ENCODE data around the gene HSPB6. TPM values are rescaled to one million over a fixed set of nuclear protein-coding genes. Genes with fewer than 3 reads are reported as not detected.
A peak's percentile ranks its signal among the peaks of the same experiment; 100 is the strongest.
"Not testable (repeated sequence)": the region's sequence is repeated elsewhere in the genome, so short reads cannot be mapped to it uniquely, and the experiment has no call there.

Gene HSPB6
- total RNA-seq, 1 experiment from 2014 or later, result 0.48 TPM

DNA sequence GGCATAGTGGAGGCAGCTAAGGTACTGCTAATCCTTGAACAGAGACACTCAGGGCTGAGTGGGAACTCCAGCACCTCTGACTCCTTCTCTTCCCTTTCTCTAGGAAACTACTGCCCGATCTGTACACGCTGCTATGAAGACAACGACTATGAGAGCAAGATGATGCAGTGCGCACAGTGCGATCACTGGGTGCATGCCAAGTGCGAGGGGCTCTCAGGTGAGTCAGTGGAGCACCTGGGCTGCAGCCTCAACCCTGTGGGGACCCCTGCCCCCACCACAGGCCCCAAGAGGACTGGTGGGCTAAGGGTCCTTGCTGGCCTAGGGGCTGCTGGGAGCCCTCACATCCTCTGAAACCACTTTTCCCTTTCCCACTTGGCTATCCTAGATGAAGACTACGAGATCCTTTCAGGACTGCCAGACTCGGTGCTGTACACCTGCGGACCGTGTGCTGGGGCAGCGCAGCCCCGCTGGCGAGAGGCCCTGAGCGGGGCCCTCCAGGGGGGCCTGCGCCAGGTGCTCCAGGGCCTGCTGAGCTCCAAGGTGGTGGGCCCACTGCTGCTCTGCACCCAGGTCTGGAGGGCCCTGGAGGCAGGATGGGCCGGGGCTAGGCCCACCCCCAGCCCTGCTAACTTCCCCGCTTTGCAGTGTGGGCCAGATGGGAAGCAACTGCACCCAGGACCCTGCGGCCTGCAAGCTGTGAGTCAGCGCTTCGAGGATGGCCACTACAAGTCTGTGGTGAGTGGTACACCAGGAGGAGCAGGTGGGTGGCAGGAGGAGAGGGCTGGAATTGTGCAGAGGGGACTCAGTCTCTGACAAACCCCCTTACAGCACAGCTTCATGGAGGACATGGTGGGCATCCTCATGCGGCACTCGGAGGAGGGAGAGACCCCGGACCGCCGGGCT, 29.5 kb downstream of the HSPB6 start:
- H3K36me3 ChIP-seq (replicated peaks; ENCODE audit: control insufficient read depth, insufficient read depth, low read length), result peaks cover 64% of the 10 kb centered on the region
- DNase-seq, result peak; percentile 39
- no peaks in the 10 kb centered on the region for H3K27me3 ChIP-seq (ENCODE audit: control insufficient read depth, insufficient read depth, low read length)
- no peak overlapping the region for H3K4me3 ChIP-seq (ENCODE audit: insufficient read depth, low read depth, low read length)

DNA sequence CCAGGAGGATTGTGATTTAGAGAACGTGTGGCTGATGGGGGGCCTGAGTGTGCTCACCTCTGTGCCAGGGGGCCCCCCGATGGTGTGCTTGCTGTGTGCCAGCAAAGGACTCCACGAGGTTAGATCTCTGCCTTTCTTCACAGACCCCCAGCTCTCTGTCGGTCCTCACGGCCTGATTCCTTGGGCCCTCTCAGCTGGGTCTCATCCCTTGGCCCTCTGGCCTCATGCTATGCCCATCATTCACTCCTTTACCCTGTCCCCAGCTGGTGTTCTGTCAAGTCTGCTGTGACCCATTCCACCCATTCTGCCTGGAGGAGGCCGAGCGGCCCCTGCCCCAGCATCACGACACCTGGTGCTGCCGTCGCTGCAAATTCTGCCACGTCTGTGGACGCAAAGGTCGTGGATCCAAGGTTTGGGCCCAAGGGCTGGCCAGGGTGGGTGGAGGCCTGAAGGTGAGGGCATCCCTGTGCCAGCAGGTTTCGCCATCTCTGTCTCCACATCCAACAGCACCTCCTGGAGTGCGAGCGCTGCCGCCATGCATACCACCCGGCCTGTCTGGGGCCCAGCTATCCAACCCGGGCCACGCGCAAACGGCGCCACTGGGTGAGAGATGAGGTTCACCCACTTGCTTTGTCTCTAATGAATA, 31.5 kb downstream of the HSPB6 start:
- peaks cover 60% of the 10 kb centered on the region for H3K36me3 ChIP-seq (replicated peaks; ENCODE audit: control insufficient read depth, insufficient read depth, low read length)
- DNase-seq, result peak; percentile 32
- H3K27me3 ChIP-seq (ENCODE audit: control insufficient read depth, insufficient read depth, low read length), result no peaks in the 10 kb centered on the region
- no peak overlapping the region for H3K4me3 ChIP-seq (ENCODE audit: insufficient read depth, low read depth, low read length)

DNA sequence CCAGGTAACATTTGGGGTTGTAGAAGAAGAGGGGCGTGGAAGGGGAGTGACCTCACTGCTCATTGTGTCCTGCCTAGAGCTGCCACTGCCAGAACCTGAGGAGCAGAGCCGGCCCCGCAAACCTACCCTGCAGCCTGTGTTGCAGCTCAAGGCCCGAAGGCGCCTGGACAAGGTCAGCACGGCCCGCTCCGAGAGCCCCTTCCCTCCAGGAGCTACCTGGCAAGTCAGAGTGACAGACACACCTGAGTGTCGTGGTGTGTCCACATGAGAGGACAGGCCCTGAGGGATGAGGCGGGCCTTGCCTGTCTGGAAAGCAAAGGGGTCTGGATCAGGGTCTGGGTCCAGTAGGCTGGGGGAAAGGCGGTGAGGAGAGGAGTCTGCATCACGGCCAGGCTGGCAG, 32.3 kb downstream of the HSPB6 start:
- Histone ChIP-seq H3K27me3 (ENCODE audit: control insufficient read depth, insufficient read depth, low read length) (no peaks in the 10 kb centered on the region), H3K4me3 (ENCODE audit: insufficient read depth, low read depth, low read length) (no peak overlapping the region), H3K36me3 (replicated peaks; ENCODE audit: control insufficient read depth, insufficient read depth, low read length) (peaks cover 57% of the 10 kb centered on the region)
- DNase-seq, result no peak

DNA sequence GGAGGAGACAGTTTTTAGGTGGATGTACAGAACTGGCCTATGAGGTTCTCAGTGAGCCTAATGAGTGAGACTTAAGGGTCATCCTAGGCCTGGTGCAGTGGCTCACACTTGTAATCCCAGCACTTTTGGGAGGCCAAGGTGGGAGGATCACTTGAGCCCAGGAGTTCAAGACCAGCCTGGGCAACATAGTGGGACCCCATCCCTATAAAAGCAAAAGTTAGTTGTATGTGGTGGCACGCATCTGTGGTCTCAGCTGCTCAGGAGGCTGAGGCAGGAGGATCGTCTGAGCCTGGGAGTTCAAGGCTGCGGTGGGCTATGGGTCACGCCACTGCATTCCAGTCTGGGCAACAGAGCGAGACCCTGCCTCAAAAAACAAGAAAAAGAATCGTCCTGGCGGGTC, 32.7 kb downstream of the HSPB6 start:
- not testable (repeated sequence) for DNase-seq; H3K4me3 ChIP-seq (ENCODE audit: insufficient read depth, low read depth, low read length); H3K27me3 ChIP-seq (ENCODE audit: control insufficient read depth, insufficient read depth, low read length)
- H3K36me3 ChIP-seq (replicated peaks; ENCODE audit: control insufficient read depth, insufficient read depth, low read length), result peaks cover 53% of the 10 kb centered on the region

DNA sequence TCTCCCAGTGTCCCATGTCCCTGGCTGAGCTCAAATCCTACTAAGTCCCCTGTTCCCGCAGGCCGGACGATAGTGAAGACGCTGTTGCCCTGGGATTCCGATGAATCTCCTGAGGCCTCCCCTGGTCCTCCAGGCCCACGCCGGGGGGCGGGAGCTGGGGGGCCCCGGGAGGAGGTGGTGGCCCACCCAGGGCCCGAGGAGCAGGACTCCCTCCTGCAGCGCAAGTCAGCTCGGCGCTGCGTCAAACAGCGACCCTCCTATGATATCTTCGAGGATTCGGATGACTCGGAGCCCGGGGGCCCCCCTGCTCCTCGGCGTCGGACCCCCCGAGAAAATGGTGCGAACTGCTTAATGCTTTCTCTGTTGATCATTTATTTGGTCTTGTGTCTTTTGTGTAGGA, 33.2 kb downstream of the HSPB6 start:
- DNase-seq, result no peak
- Histone ChIP-seq H3K36me3 (replicated peaks; ENCODE audit: control insufficient read depth, insufficient read depth, low read length) (peaks cover 49% of the 10 kb centered on the region), H3K4me3 (ENCODE audit: insufficient read depth, low read depth, low read length) (no peak overlapping the region), H3K27me3 (ENCODE audit: control insufficient read depth, insufficient read depth, low read length) (no peaks in the 10 kb centered on the region)

DNA sequence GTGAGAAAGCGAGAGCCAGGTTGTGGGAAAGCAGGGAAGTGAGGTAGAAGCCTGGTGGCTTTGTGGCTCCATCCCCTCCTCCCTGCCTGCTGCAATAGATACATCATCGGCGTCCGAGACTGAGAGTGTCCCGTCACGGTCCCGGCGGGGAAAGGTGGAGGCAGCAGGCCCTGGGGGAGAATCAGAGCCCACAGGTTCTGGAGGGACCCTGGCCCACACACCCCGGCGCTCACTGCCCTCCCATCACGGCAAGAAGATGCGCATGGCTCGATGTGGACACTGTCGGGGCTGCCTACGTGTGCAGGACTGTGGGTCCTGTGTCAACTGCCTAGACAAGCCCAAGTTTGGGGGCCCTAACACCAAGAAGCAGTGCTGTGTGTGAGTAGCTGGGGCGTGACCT, 33.9 kb downstream of the HSPB6 start:
- Histone ChIP-seq H3K4me3 (ENCODE audit: insufficient read depth, low read depth, low read length) (no peak overlapping the region), H3K36me3 (replicated peaks; ENCODE audit: control insufficient read depth, insufficient read depth, low read length) (peaks cover 42% of the 10 kb centered on the region)
- DNase-seq, result peak; percentile 28

DNA sequence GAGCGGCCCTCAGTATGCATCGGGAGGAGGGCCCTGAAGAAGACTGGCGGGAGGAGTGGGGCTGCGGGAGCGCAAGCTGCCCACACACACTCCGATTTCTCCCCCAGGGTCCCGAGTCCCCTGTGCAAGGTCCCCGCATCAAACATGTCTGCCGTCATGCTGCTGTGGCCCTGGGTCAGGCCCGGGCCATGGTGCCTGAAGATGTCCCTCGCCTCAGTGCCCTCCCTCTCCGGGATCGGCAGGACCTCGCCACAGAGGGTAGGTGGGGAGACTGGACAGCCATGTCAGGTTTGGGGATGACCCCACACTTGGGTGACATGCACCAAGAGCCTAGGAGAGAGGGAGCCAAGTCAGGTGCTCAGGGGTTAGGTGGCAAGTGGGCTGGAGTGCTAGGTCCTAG, 34.4 kb downstream of the HSPB6 start:
- DNase-seq, result no peak
- no peaks in the 10 kb centered on the region for H3K27me3 ChIP-seq (ENCODE audit: control insufficient read depth, insufficient read depth, low read length)
- H3K4me3 ChIP-seq (ENCODE audit: insufficient read depth, low read depth, low read length), result no peak overlapping the region
- H3K36me3 ChIP-seq (replicated peaks; ENCODE audit: control insufficient read depth, insufficient read depth, low read length), result peaks cover 38% of the 10 kb centered on the region

More for the DNA sequence above, 33.9 kb downstream of the HSPB6 start:
- H3K27me3 ChIP-seq (ENCODE audit: control insufficient read depth, insufficient read depth, low read length), result no peaks in the 10 kb centered on the region

DNA sequence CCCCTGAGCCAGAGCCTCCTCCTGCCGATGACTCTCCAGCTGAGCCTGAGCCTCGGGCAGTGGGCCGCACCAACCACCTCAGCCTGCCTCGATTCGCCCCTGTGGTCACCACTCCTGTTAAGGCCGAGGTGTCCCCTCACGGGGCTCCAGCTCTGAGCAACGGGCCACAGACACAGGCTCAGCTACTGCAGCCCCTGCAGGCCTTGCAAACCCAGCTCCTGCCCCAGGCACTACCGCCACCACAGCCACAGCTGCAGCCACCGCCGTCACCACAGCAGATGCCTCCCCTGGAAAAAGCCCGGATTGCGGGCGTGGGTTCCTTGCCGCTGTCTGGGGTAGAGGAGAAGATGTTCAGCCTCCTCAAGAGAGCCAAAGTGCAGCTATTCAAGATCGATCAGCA, 35.5 kb downstream of the HSPB6 start:
- Histone ChIP-seq H3K4me3 (ENCODE audit: insufficient read depth, low read depth, low read length) (no peak overlapping the region), H3K36me3 (replicated peaks; ENCODE audit: control insufficient read depth, insufficient read depth, low read length) (peaks cover 31% of the 10 kb centered on the region), H3K27me3 (ENCODE audit: control insufficient read depth, insufficient read depth, low read length) (no peaks in the 10 kb centered on the region)
- DNase-seq, result peak; percentile 44

DNA sequence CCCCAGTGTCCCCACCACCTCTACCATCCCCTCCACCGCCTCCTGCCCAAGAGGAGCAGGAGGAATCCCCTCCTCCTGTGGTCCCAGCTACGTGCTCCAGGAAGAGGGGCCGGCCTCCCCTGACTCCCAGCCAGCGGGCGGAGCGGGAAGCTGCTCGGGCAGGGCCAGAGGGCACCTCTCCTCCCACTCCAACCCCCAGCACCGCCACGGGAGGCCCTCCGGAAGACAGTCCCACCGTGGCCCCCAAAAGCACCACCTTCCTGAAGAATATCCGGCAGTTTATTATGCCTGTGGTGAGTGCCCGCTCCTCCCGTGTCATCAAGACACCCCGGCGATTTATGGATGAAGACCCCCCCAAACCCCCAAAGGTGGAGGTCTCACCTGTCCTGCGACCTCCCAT, 36.2 kb downstream of the HSPB6 start:
- Histone ChIP-seq H3K36me3 (replicated peaks; ENCODE audit: control insufficient read depth, insufficient read depth, low read length) (peaks cover 27% of the 10 kb centered on the region), H3K27me3 (ENCODE audit: control insufficient read depth, insufficient read depth, low read length) (peaks cover under 1% of the 10 kb centered on the region), H3K4me3 (ENCODE audit: insufficient read depth, low read depth, low read length) (no peak overlapping the region)
- peak; percentile 52 for DNase-seq

DNA sequence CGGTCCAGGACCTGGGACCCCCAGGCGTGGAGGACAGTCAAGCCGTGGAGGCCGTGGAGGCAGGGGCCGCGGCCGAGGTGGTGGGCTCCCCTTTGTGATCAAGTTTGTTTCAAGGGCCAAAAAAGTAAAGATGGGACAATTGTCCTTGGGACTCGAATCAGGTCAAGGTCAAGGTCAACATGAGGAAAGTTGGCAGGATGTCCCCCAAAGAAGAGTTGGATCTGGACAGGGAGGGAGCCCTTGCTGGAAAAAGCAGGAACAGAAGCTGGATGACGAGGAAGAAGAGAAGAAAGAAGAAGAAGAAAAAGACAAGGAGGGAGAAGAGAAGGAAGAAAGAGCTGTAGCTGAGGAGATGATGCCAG, 36.7 kb downstream of the HSPB6 start:
- Histone ChIP-seq H3K4me3 (ENCODE audit: insufficient read depth, low read depth, low read length) (no peak overlapping the region), H3K27me3 (ENCODE audit: control insufficient read depth, insufficient read depth, low read length) (peaks cover 3% of the 10 kb centered on the region), H3K36me3 (replicated peaks; ENCODE audit: control insufficient read depth, insufficient read depth, low read length) (peaks cover 25% of the 10 kb centered on the region)
- no peak for DNase-seq

DNA sequence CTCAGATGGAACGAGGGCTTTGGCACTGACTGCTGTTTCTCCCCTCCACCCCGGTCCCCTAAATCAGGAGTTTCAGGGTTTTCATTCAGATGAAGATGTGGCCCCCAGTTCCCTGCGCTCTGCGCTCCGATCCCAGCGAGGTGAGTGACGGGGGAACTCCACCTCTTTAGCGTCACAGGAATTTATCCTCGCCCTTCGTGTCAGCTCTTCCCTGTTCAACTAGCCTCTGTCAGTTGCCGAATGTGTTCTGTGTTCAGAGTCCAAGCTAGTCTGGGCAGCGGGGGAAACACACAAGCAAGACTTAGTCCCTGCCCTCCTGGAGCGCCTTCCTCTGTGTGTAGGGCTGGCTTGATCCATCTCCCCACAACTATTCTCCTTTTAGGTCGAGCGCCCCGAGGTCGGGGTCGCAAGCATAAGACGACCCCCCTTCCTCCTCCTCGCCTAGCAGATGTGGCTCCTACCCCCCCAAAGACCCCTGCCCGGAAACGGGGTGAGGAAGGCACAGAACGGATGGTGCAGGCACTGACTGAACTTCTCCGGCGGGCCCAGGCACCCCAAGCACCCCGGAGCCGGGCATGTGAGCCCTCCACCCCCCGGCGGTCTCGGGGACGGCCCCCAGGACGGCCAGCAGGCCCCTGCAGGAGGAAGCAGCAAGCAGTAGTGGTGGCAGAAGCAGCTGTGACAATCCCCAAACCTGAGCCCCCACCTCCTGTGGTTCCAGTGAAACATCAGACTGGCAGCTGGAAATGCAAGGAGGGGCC, 37.2 kb downstream of the HSPB6 start:
- peak; percentile 57 for DNase-seq
- no peak overlapping the region for H3K4me3 ChIP-seq (ENCODE audit: insufficient read depth, low read depth, low read length)
- peaks cover 19% of the 10 kb centered on the region for H3K36me3 ChIP-seq (replicated peaks; ENCODE audit: control insufficient read depth, insufficient read depth, low read length)
- H3K27me3 ChIP-seq (ENCODE audit: control insufficient read depth, insufficient read depth, low read length), result peaks cover 3% of the 10 kb centered on the region

DNA sequence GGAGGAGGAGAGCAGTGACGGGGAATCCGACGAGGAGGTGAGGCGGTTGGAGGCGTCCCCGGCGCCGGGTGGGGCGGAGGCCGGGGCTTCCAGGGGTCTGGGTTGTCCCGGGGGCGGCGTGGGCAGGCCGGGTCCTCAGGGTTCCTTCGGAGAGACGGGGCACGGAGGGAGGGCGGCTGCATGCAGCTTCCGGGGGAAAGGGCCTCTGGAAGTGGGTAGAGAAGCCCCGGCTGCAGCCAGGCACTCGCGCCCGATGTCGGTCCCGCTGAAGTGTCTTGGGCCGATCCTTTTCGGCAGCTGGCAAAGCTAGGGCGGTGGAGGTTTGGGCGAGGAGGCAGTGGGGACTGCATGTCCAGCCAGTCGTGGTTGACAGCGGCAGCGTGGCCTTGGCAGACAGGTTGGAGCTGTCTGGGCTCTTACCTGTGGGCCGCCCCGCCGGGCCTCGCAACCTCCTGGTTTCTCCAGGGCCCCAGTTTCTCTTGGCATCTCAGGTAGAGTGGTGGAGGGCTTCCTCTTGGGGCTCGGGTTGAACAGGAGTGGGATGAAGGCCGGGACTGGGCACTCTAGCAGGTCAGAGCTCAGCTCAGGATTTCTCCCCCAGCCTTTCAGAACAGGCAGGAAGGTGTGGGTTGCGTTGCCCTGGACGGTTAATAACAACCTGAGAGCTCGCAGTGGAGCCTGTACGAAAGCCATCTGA, 38.3 kb downstream of the HSPB6 start:
- Histone ChIP-seq H3K4me3 (ENCODE audit: insufficient read depth, low read depth, low read length) (peak overlapping the region; percentile 80), H3K36me3 (replicated peaks; ENCODE audit: control insufficient read depth, insufficient read depth, low read length) (peaks cover 17% of the 10 kb centered on the region), H3K27me3 (ENCODE audit: control insufficient read depth, insufficient read depth, low read length) (peaks cover 3% of the 10 kb centered on the region)
- DNase-seq, result peak; percentile 79

DNA sequence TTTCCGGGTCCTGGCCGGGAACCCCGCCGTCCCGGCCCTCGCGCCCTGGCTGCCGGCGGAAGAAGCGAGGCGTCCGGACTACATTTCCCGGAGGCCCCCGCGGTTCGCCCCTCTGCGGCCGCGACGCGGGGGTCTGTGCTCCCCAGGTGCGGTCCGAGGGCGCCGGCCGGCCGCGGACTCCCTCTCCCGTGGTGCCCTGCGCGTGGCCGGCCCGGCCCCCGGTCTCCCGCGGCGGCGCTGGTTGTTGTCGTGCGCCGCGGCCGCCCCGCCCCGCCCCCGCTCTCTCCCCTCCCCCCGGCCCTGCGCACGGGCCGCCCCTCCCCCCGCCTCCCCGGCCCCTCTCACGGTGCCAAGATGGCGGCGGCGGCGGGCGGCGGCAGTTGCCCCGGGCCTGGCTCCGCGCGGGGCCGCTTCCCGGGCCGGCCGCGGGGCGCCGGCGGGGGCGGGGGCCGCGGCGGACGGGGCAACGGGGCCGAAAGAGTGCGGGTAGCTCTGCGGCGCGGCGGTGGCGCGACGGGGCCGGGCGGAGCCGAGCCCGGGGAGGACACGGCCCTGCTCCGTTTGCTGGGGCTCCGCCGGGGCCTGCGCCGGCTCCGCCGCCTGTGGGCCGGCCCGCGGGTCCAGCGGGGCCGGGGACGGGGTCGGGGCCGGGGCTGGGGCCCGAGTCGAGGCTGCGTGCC, 39.0 kb downstream of the HSPB6 start, which contains the start of gene KMT2B:
Gene KMT2B (plus strand): TSS at position 339 of the 680 bp plus-strand sequence. CDS start 16 bp downstream, at position 355.
- Histone ChIP-seq H3K27me3 (ENCODE audit: control insufficient read depth, insufficient read depth, low read length) (peaks cover 3% of the 10 kb centered on the region), H3K36me3 (replicated peaks; ENCODE audit: control insufficient read depth, insufficient read depth, low read length) (peaks cover 10% of the 10 kb centered on the region), H3K4me3 (ENCODE audit: insufficient read depth, low read depth, low read length) (peak within 1 kb of the TSS; percentile 94)
- DNase-seq, result peak; percentile 100
